ENCODE results near the gene TMEM106C.
"Not testable (repeated sequence)": the region's sequence is repeated elsewhere in the genome, so short reads cannot be mapped to it uniquely, and the experiment has no call there.

TMEM106C gene

GRCh38 chr12:47949441-47950341, 13.7 kb upstream of the TMEM106C start:
- no peak for DNase-seq (ENCODE audit: low read depth in 2 of 2)

- no peak for DNase-seq (ENCODE audit: low read depth in 2 of 2)
Measured at GRCh38 chr12:47950856-47951468, 12.4 kb upstream of the TMEM106C start.

DNA sequence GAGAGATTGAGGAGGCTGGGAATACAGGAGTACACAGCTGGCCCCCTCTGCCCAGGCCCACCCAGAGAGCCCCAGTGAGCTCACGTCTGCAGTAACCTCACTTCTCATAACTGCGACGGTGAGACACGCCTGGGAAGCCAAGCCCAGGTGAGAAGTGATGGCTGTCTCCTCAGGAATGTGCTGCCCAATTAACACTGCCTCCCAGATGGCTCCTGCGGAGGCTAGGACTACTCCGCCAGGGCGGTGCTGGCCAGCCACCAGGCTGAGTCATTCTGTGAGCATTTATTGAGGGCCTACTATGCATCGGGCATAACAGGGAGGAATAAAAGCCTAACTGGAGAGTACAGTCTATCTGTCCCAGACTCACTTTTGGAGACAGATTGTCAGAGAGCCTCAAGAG, 9.3 kb upstream of the TMEM106C start:
- no peak for DNase-seq (ENCODE audit: low read depth in 2 of 2)

GRCh38 chr12:47954467-47955045, 8.8 kb upstream of the TMEM106C start:
- no peak for DNase-seq (ENCODE audit: low read depth in 2 of 2)

DNA sequence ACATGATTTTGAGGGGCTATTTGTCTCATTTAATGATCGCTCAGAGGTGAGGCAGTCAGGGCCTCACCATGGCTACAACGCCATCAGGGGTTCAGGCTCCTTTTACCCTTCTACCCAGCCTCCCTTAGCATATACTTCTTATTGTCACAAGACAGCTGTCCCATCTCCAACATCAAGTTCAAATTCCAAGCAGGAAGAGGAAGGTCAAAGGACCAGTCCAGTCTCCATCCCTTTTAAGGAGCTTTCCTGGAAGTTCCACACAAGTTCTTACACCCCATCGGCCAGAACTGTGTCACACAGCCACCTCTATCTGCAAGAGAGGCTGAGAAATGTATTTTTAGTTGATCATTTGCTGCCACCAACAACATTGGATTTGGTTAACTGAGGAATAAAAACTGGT, 8.3 kb upstream of the TMEM106C start:
- DNase-seq (ENCODE audit: low read depth in 2 of 2), result no peak

DNA sequence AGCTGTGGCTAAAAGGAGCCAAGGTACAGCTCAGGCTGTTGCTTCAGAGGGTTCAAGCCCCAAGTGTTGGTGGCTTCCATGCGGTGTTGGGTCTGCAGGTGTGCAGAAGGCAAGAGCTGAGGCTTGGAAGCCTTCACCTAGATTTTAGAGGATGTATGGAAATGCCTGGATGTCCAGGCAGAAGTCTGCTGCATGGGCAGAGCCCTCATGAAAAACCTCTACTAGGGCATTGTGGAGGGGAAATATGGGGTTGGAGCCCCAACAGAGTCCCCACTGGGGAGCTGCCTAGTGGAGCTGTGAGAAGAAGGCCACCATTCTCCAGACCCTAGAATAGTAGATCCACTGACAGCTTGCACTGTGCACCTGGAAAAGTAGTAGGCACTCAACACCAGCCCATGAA, 5.7 kb upstream of the TMEM106C start:
- not testable (repeated sequence) for DNase-seq (ENCODE audit: low read depth in 2 of 2)

DNA sequence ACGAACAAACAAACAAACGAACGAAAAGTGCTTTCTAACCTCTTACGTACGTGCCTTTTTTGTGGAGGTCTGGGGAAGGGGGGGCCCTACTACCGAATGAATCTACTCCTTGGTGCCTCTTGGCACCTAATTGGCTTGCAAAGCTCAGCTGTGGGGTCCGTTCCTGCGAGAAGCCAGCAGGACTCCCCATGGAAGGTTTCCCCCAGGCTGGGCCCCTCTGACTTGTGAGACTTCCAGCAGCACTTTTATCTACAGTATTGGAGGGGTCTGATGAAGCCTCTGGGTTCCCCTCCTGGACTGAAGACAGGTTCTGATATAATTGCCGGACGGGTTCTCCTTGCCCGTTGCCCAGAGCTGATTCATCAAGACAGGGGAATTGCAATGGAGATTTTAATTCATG, 1.2 kb upstream of the TMEM106C start:
- no peak for DNase-seq (ENCODE audit: low read depth in 2 of 2)

DNA sequence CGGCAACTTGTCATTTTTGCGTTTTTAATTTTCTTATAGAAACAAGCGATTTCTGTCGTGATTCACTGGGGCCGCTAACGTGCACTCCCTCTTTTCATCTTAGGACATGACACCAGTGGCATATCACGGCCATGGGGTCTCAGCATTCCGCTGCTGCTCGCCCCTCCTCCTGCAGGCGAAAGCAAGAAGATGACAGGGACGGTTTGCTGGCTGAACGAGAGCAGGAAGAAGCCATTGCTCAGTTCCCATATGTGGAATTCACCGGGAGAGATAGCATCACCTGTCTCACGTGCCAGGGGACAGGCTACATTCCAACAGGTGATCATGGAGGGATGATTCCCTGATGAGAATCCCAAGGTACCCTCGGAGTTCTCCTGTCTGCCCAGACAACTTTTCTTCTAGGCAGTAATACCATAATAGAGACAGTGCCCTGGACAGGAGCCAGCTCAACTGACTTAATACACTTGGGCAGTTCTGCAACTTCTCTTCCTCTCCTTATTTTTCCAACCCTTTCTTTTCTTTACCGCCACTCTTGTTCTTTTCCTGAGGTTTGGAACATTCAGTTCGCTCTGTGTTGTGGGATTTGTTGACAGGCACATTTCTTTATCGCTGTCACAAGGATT, 821 bp downstream of the TMEM106C start:
- DNase-seq (ENCODE audit: low read depth in 2 of 2), result no peak

DNA sequence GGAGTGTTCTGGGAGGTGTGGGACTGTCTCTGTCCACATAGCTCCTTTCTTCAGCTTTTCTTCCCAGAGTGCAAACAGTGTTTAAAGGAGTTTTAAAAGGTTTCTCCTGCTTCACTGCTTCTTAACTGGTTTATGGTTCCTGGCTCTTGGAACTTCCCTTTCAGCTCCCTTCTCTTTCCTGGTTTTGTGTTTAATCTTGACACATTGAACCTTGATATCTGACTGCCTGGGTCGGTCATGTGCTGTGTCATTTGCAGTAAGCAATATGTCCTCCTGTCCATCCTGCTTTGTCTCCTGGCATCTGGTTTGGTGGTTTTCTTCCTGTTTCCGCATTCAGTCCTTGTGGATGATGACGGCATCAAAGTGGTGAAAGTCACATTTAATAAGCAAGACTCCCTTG, 2.2 kb downstream of the TMEM106C start:
- no peak for DNase-seq (ENCODE audit: low read depth in 2 of 2)

GRCh38 chr12:47967461-47968321, 4.3 kb downstream of the TMEM106C start:
- DNase-seq (ENCODE audit: low read depth in 2 of 2), result no peak

- no peak for DNase-seq (ENCODE audit: low read depth in 2 of 2)
Measured at GRCh38 chr12:47969845-47970244, 6.4 kb downstream of the TMEM106C start.

GRCh38 chr12:47970843-47971242, 7.4 kb downstream of the TMEM106C start:
- no peak for DNase-seq (ENCODE audit: low read depth in 2 of 2)

GRCh38 chr12:47972895-47973294, 9.5 kb downstream of the TMEM106C start:
- DNase-seq (ENCODE audit: low read depth in 2 of 2), result no peak

DNA sequence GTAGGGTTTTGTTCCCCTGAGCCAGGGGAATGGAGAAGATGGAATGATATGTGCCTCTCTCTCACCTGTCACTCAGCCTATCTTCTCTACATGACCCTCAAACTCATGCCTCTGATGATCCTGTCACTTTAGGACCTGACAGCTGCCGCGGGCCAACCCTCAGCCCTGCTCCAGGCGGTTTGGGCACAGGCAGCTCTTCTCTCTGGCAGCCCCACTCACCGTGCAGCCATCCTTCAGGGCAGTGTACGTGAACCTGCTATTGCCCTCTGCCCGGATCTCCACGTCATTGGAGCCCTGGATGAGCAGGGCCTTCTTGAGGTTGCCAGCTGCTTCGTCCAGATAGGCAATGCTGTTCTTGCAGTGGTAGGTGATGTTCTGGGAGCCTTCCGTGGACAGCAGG, 10.5 kb downstream of the TMEM106C start:
- DNase-seq (ENCODE audit: low read depth in 2 of 2), result no peak

- DNase-seq (ENCODE audit: low read depth in 2 of 2), result no peak
Measured at GRCh38 chr12:47975036-47975620, 11.7 kb downstream of the TMEM106C start.

- no peak for DNase-seq (ENCODE audit: low read depth in 2 of 2)
Measured at GRCh38 chr12:47975816-47976215, 12.4 kb downstream of the TMEM106C start.

DNA sequence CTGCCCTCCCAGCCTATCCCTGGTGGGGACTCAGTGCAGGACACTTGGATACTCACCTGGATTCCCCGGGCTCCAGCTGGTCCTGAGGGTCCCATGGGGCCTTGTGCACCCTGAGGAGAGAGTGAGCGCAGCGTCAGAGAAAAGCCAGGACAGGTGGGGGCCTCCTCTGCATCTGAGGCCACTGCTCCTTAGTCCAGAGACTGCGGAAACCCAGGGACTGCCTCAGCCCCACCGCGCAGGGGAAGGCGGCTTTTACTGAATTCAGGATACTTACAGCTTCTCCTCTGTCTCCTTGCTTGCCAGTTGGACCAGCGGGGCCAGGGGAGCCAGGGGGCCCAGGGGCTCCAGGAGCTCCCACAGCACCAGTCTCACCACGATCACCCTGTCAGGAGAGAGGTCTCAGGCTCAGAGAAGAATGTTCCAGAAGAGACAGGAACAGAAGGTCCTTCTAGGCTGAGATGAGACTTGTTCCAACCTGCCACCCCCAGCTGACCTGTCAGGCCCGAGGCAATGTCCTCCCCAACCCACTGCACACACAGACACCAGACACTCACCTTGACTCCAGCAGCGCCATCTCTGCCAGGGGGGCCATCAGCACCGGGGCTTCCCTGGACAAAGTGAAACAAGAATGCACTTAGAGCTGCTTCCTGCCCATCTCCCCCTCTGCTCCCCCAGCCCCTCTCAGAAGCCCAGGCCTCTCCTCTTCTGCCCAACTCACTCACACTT, 13.8 kb downstream of the TMEM106C start:
- no peak for DNase-seq (ENCODE audit: low read depth in 2 of 2)

DNA sequence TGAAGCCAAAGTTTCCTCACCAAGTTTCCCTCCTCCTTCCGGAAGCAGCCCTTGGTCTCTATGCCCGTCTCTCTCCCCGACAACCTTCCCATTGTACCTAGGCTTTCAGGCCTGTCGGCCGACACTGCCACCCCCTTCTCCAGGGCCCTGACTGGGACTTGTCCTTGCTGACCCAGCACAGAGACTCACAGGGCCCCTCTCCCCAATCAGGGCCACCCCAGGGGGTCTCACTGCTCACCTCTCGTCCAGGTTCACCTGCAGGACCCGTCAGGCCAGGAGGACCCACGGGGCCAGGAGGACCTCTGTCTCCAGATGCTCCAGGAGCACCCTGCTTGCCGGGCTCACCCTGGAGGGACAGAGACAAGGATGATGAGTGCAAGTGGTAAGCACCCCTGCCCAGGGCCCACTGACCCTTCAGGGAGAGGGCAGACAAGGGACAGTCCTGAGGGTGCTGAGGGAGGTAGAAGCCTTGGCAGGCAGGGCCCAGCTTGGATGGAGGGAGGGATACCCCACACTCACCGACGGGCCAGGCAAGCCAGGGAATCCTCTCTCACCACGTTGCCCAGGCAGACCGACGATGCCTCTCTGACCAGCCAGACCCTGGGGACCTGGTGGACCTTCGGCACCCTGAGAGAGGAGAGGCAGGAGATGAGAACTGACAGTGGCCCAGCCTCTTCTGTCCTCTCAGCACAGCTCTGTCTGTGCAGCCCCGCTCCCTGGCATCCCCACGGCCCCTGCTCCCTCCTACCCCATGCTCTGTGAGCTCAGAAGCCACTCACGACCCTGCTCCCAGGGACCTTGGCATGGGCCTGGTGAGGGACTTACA, 14.6 kb downstream of the TMEM106C start:
- no peak for DNase-seq (ENCODE audit: low read depth in 2 of 2)

- no peak for DNase-seq (ENCODE audit: low read depth in 2 of 2)
Measured at GRCh38 chr12:47978598-47978873, 15.1 kb downstream of the TMEM106C start.

DNA sequence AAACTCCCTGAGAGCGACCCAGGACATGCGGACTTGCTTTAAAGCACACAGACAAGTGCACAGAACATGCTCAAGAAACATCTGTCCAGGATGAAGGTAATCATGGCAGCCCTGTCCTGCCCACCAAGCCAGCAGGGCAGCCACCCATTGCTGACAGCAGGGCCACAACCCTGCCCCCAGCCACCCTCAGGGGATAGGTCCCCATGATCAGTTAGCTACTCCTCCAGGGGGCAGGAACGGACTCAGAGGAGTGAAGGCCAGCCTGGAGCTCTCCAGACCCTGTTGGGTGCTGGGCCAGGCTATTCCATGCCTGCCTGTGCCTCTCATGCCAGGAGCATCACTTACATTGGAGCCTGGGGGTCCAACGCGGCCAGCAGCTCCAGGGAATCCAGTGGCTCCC, 15.8 kb downstream of the TMEM106C start:
- DNase-seq (ENCODE audit: low read depth in 2 of 2), result no peak

Data from stimulated activated CD8-positive, alpha-beta memory T cell treated with anti-CD3 and anti-CD28 coated beads, Interleukin-15, amount 100 ng/mL, for 4 hours (primary cell).